HCT116 (cell line): ENCODE data around the gene CRHR1. TPM values are rescaled to one million over a fixed set of nuclear protein-coding genes. Genes with fewer than 3 reads are reported as not detected.

ENCODE experiments used
- ATAC-seq: fragments of 200-7000 bp; cut with Tn5 transposase; 2 replicates; pipeline ENCODE4 v1.9.1; 2020; ENCODE audit warnings: mild to moderate bottlenecking, moderate library complexity
- BruUV-seq: library from RNA; stranded (reverse); fragments of 400-500 nt; replicated peaks from 2 replicates; lab custom pipeline; 2021; lab: Mats Ljungman, UMichigan
- CTCF ChIA-PET: fragments of 300-600 bp; sonication (Branson Sonifier 250); formaldehyde crosslinking; loops from one replicate; lab custom pipeline; 2021; ENCODE audit warnings: antibody characterized with exemption; lab: Charles Lee
- POLR2A ChIA-PET: fragments of 300-600, 350-600 bp; sonication (Branson Sonifier 250); formaldehyde crosslinking; loops from one replicate; lab custom pipeline; 2021; ENCODE audit warnings: antibody characterized with exemption; lab: Charles Lee
- RAD21 ChIA-PET, 2 experiments: fragments of 300-600 bp; sonication (Branson Sonifier 250); formaldehyde crosslinking; loops; one replicate each; lab custom pipeline; 2023; ENCODE audit warnings: low total read pairs in 2 of 2; ENCODE audit not compliant: uncharacterized antibody in 2 of 2, unreplicated experiment in 2 of 2, low non-redundant PET in 1 of 2; lab: Charles Lee
- DNase-seq: peaks from one replicate; pipeline ENCODE4 v3.0.0-alpha.2; 2010; ENCODE audit warnings: low read depth, low spot score
- H2AFZ ChIP-seq: fragments of 200-600 bp; shearing (Covaris generic), sonication (generic); 2 replicates; pipeline ENCODE4 v1.6.1; 2017; ENCODE audit warnings: low read depth, mixed run types, mixed read lengths, antibody characterized with exemption, low read length; ENCODE audit not compliant: poor library complexity, severe bottlenecking
- H3K27ac ChIP-seq: 2 replicates; pipeline ENCODE4 v1.5.1; 2012; ENCODE audit warnings: low read depth, low read length
- H3K27me3 ChIP-seq: fragments of 200-600 bp; sonication (generic); 2 replicates; pipeline ENCODE4 v1.6.1; 2016; ENCODE audit warnings: mixed run types, low read length, mixed read lengths; ENCODE audit not compliant: insufficient read depth
- H3K36me3 ChIP-seq, 2 experiments: fragments of 200-500 bp in 1 of 2; fragments of 200-600 bp in 1 of 2; sonication (Bioruptor generic) in 1 of 2; sonication (generic) in 1 of 2; 2 replicates each; pipeline versions ENCODE4 v1.5.1 to v1.6.1; 2014 to 2016; ENCODE audit warnings: low read length in 2 of 2, inconsistent platforms in 1 of 2, mixed read lengths in 1 of 2, mixed run types in 1 of 2; ENCODE audit not compliant: insufficient read depth in 2 of 2, control insufficient read depth in 1 of 2
- H3K4me1 ChIP-seq, 2 experiments: fragments of 200-600 bp in 1 of 2; sonication (generic) in 1 of 2; 2 replicates each; pipeline versions ENCODE4 v1.5.1 to v1.6.1; 2012 to 2017; ENCODE audit warnings: low read length in 2 of 2, inconsistent platforms in 1 of 2, mild to moderate bottlenecking in 1 of 2, mixed read lengths in 1 of 2, mixed run types in 1 of 2, moderate library complexity in 1 of 2; ENCODE audit not compliant: insufficient read depth in 2 of 2, control insufficient read depth in 1 of 2
- H3K4me2 ChIP-seq: fragments of 200-600 bp; sonication (generic); 2 replicates; pipeline ENCODE4 v1.6.1; 2017; ENCODE audit warnings: mixed run types, low read length, mixed read lengths
- H3K4me3 ChIP-seq, 2 experiments: fragments of 200-600 bp in 1 of 2; sonication (generic) in 1 of 2; replicated peaks in 1 of 2; 2 replicates each; pipeline ENCODE4 v1.5.1; 2011 to 2016; ENCODE audit warnings: low read length in 2 of 2, control low read depth in 1 of 2, low read depth in 1 of 2, mild to moderate bottlenecking in 1 of 2, mixed read lengths in 1 of 2, mixed run types in 1 of 2
- H3K79me2 ChIP-seq: fragments of 200-600 bp; sonication (generic); 2 replicates; pipeline ENCODE4 v1.6.1; 2017; ENCODE audit warnings: mild to moderate bottlenecking, mixed run types, low read length, moderate library complexity, mixed read lengths; ENCODE audit not compliant: insufficient read depth
- H3K9ac ChIP-seq: fragments of 200-600 bp; sonication (generic); 2 replicates; pipeline ENCODE4 v1.6.1; 2016; ENCODE audit warnings: low read length, mixed read lengths
- H3K9me2 ChIP-seq: fragments of 200-600 bp; sonication (generic), shearing (Covaris generic); 2 replicates; pipeline ENCODE4 v1.6.1; 2017; ENCODE audit warnings: mixed run types, mild to moderate bottlenecking, moderate library complexity; ENCODE audit not compliant: insufficient read depth
- H3K9me3 ChIP-seq, 2 experiments: fragments of 200-500 bp in 1 of 2; fragments of 200-600 bp in 1 of 2; sonication (Bioruptor generic) in 1 of 2; sonication (generic) in 1 of 2; 2 replicates each; pipeline ENCODE4 v1.6.1; 2014 to 2017; ENCODE audit warnings: low read length in 2 of 2, mixed read lengths in 2 of 2, inconsistent platforms in 1 of 2, low read depth in 1 of 2, mild to moderate bottlenecking in 1 of 2, mixed run types in 1 of 2, moderate library complexity in 1 of 2; ENCODE audit not compliant: control insufficient read depth in 1 of 2, insufficient read depth in 1 of 2
- H4K20me1 ChIP-seq: fragments of 200-600 bp; sonication (generic), shearing (Covaris generic); 2 replicates; pipeline ENCODE4 v1.6.1; 2017; ENCODE audit warnings: mixed run types, mild to moderate bottlenecking, moderate library complexity; ENCODE audit not compliant: insufficient read depth
- CBX3 ChIP-seq: IDR thresholded peaks from 2 replicates; pipeline ENCODE4 v1.6.1; 2012; ENCODE audit warnings: low read depth
- CEBPB ChIP-seq: IDR thresholded peaks from 2 replicates; pipeline ENCODE4 v1.6.1; 2012; ENCODE audit warnings: low read depth
- EZH2 ChIP-seq: fragments of 200-600 bp; sonication (generic); IDR thresholded peaks from 2 replicates; pipeline ENCODE4 v1.6.1; 2017; ENCODE audit warnings: antibody characterized with exemption, mixed run types
- EZH2phosphoT487 ChIP-seq: fragments of 200-600 bp; IDR thresholded peaks from 2 replicates; pipeline ENCODE4 v1.6.1; 2018; ENCODE audit warnings: antibody characterized with exemption, borderline replicate concordance
- FOSL1 ChIP-seq: IDR thresholded peaks from 2 replicates; pipeline ENCODE4 v1.6.1; 2012; ENCODE audit warnings: low read depth
- MAX ChIP-seq: IDR thresholded peaks from 2 replicates; pipeline ENCODE4 v1.6.1; 2012
- POLR2A ChIP-seq: IDR thresholded peaks from 2 replicates; pipeline ENCODE4 v1.7.0; 2011; ENCODE audit warnings: borderline replicate concordance; ENCODE audit not compliant: insufficient read depth, insufficient read length; ENCODE audit errors: extremely low read depth
- RAD21 ChIP-seq: IDR thresholded peaks from 2 replicates; pipeline ENCODE4 v1.6.1; 2012; ENCODE audit warnings: low read depth, mild to moderate bottlenecking
- SP1 ChIP-seq: IDR thresholded peaks from 2 replicates; pipeline ENCODE4 v1.6.1; 2012; ENCODE audit warnings: low read depth
- YY1 ChIP-seq: IDR thresholded peaks from 2 replicates; pipeline ENCODE4 v1.6.1; 2011; ENCODE audit warnings: low read length, low read depth, moderate library complexity, mild to moderate bottlenecking; ENCODE audit not compliant: insufficient replicate concordance; ENCODE audit errors: extremely low read depth
- ZBTB33 ChIP-seq: IDR thresholded peaks from 2 replicates; pipeline ENCODE4 v1.6.1; 2011; ENCODE audit warnings: mild to moderate bottlenecking, low read length, moderate library complexity; ENCODE audit not compliant: insufficient replicate concordance; ENCODE audit errors: extremely low read depth
- ZFX ChIP-seq: fragments of 450-650 bp; IDR thresholded peaks from 2 replicates; pipeline ENCODE4 v1.6.1; 2017
- intact Hi-C: fragments of 100-400 bp; cut with micrococcal nuclease; formaldehyde crosslinking; loops from 2 replicates; pipeline ENCODE4 v1.10.0; 2022
- total RNA-seq: library from RNA; stranded (reverse); gene quantifications from one replicate; pipeline ENCODE4 v1.2.1, GENCODE V29; 2021; ENCODE audit not compliant: unreplicated experiment

CRHR1 gene
- total RNA-seq, 1 experiment from 2014 or later = 0.12 TPM

- H3K4me1 ChIP-seq = peaks cover 0 to 8% of the 10 kb centered on the region in 2 experiments; a peak in 2 of 4 replicates
- TF ChIP-seq SP1 (no peak), MAX (no peak), CEBPB (no peak), POLR2A (no peak), EZH2 (no peak), RAD21 (no peak), ZFX (no peak), FOSL1 (no peak), CBX3 (no peak), EZH2phosphoT487 (no peak), YY1 (no peak), ZBTB33 (no peak)
- ChIA-PET RAD21 (no interaction called here), CTCF (interaction anchor here (2.1 kb wide), 1 partner anchor 10 kb away, joined by 5 read pairs; no protein-coding TSS in a partner anchor), POLR2A (no interaction called here)
- H3K9ac ChIP-seq = no peak overlapping the region
- H2AFZ ChIP-seq = no peak overlapping the region
- H3K27ac ChIP-seq = no peak overlapping the region
- H3K4me2 ChIP-seq = no peak overlapping the region
- no peak for ATAC-seq
- no peaks in the 10 kb centered on the region for H3K9me2 ChIP-seq
- H3K27me3 ChIP-seq = no peaks in the 10 kb centered on the region; the same call in 1 of the 2 replicates
- no peaks in the 10 kb centered on the region for H4K20me1 ChIP-seq
- no peak for DNase-seq
- BruUV-seq = no TSS peak
- H3K36me3 ChIP-seq = no peaks in the 10 kb centered on the region
- intact Hi-C loops = no loop called here
- H3K9me3 ChIP-seq = no peaks in the 10 kb centered on the region
- H3K4me3 ChIP-seq = no peak overlapping the region
- no peaks in the 10 kb centered on the region for H3K79me2 ChIP-seq
Observed at GRCh38 chr17:45841883-45842525, 57.9 kb downstream of the CRHR1 start.
